AML-193 (cell line): ENCODE measurements around the gene SNRPA.
"Not testable (repeated sequence)": the region's sequence is repeated elsewhere in the genome, so short reads cannot be mapped to it uniquely, and the experiment has no call there.

ENCODE experiments used
- DNase-seq, 2 experiments: peaks; one replicate each; lab custom pipeline; 2025; lab: John Stamatoyannopoulos, UW

The SNRPA gene

DNA sequence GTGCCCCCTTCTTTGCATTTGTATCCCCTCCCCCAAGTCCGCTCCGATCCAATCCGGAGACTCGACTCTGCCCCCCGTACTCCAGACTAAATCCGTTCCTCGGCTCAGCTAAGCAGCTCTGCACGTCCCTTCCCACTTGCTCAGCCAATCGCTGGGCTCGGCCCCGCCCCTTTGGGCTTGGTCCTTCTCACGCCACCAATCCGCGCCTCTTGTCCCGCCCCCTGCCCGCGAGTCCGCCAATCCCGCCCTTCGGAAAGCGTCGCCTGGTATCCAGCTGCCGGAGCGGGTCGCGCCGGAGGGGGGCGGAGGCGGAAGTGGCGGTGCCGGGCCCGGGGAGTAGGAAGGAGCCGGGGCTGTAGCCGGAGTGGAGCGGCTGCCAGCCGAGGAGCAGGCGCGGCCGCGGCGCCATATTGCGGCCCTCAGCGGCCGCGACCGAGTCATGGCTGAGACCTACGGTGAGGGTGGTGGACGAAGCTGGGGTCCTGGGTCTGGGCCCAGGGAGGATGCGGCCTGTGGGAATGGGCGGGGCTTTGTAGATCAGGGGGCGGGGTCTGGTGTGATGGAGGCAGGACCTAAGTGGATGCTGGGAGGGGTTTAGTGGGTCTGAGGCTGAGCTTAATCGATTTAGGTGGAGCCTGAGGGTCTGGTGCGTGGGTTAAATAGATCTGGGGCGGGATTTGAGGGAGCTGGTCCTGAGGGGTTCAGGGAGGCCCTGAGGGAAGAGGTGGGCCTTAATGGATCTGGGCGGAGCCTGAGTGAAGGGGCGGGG lies 27.1 kb downstream of the SNRPA start, which contains the start of gene RAB4B:
Gene RAB4B, plus strand, starts transcription at position 311 of the 769 bp plus-strand sequence. Its CDS starts 129 bp downstream, at position 440.
- peak; percentile 94 to 95 for DNase-seq

DNA sequence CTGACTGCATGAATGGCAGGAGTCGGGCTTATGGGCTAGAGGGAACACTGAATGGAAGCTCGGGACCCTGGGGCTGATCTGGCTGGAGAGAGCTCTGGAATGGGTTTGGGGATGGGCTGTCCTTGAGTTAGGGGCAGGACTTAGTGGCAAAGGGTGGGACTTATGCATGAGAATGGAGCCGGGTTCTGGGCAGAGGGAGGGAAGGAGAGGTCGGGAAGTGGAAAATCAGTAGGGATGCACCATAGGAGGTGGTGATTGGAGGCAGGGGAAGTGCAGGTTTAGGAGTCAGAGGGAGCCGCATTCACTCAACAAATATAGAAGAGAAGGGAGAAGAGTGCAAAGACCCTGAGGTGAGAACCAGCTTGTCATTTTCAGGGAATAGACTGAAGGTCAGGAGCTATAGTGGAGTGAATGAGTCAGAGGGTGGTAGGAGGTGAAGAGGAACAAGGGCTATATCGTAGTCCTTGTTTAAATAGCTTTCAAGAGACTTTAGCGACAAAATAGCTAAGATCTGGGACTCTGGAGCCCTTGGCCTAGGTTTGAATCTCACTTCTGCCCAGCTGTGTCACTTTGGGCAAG lies 27.8 kb downstream of the SNRPA start:
- DNase-seq, result peak in 1 of 2 experiments; percentile 18

DNA sequence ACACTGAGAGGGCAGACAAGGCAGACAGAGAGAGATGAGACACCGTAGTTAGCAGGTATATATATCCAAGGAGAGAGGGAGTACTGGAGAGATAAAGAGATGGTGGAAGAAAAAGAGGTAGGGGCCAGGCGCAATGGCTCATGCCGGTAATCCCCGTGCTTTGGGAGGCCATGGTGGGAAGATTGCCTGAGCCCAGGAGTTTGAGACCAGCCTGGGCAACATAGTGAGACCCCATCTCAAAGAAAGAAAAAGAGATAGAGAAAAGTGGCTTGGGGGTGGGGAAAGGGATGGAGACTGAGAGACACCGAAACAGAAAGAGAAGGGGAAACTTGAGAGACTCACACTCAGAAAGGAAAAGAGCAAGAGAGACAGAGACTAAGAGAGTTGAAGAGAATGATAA lies 29.6 kb downstream of the SNRPA start:
- DNase-seq, result no peak

- DNase-seq, result no peak
Observed at GRCh38 chr19:40781140-40781539, 30.1 kb downstream of the SNRPA start.

DNA sequence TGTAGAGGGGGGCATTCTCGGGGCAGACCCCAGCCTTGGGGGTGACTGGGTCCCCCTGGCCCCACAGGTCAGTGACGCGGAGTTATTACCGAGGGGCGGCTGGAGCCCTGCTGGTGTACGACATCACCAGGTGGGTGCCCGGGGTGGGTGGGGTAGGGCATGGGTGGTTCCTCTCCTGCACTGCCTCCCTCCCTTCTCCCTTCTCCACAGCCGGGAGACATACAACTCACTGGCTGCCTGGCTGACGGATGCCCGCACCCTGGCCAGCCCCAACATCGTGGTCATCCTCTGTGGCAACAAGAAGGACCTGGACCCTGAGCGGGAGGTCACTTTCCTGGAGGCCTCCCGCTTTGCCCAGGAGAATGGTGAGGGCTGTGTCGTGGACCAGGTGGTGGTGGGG lies 32.7 kb downstream of the SNRPA start:
- no peak for DNase-seq

DNA sequence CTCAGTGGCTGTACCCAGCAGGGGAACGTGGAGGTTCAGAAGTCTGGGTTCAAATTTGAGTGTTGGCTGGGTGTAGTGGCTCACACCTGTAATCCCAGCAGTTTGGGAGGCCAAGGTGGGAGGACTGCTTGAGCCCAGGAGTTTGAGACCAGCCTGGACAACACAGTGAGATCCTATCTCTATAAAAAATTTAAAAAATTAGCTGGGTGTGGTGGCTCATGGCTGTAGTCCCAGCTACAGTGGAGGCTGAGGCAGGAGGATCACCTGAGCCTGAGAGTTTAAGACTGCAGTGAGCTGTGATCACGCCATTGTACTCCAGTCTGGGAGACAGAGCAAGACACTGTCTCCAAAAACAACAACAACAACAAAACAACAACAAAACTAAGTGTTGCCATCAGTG lies 33.1 kb downstream of the SNRPA start:
- DNase-seq, result not testable (repeated sequence)

GRCh38 chr19:40785526-40785925 lies 34.5 kb downstream of the SNRPA start:
- DNase-seq, result no peak

GRCh38 chr19:40786060-40787037 lies 35.3 kb downstream of the SNRPA start:
- DNase-seq, result no peak

GRCh38 chr19:40791349-40791748 lies 40.3 kb downstream of the SNRPA start:
- DNase-seq, result no peak

GRCh38 chr19:40791996-40792395 lies 41.0 kb downstream of the SNRPA start:
- no peak for DNase-seq

GRCh38 chr19:40797166-40797962 lies 46.4 kb downstream of the SNRPA start:
- DNase-seq, result no peak

GRCh38 chr19:40797963-40798682 lies 47.1 kb downstream of the SNRPA start:
- peak; percentile 79 to 81 for DNase-seq

GRCh38 chr19:40798683-40799557 lies 47.9 kb downstream of the SNRPA start, which contains the start of gene EGLN2:
Gene EGLN2, plus strand, starts transcription at chr19:40799191. Its CDS starts 1,382 bp downstream, at chr19:40800573.
- DNase-seq, result peak; percentile 98

GRCh38 chr19:40799558-40800338 lies 48.7 kb downstream of the SNRPA start:
- DNase-seq, result no peak

GRCh38 chr19:40800339-40800996 lies 49.5 kb downstream of the SNRPA start:
- no peak for DNase-seq

- no peak for DNase-seq
Observed at GRCh38 chr19:40800997-40801377, 50.0 kb downstream of the SNRPA start.

- DNase-seq, result no peak
Observed at GRCh38 chr19:40801426-40802299, 50.7 kb downstream of the SNRPA start.
